Activated T-cell treated with anti-CD3 and anti-CD28 coated beads for 24 hours (primary cell): ENCODE results near the gene CCDC124.
"Not testable (repeated sequence)": the region's sequence is repeated elsewhere in the genome, so short reads cannot be mapped to it uniquely, and the experiment has no call there.

Source experiments
- DNase-seq: peaks from one replicate; pipeline ENCODE4 v3.0.0-alpha.2; 2020; ENCODE audit warnings: low read depth

Gene CCDC124

GRCh38 chr19:17985037-17985818 lies 52.4 kb downstream of the CCDC124 start:
- DNase-seq: no peak

GRCh38 chr19:17986569-17986968 lies 53.8 kb downstream of the CCDC124 start:
- DNase-seq: not testable (repeated sequence)

GRCh38 chr19:17988161-17988560 lies 55.3 kb downstream of the CCDC124 start:
- no peak for DNase-seq

GRCh38 chr19:17989425-17990094 lies 56.7 kb downstream of the CCDC124 start:
- no peak for DNase-seq

- no peak for DNase-seq
Observed at GRCh38 chr19:17993076-17993813, 60.4 kb downstream of the CCDC124 start.
